ENCODE results near the gene MIS12.

Gene MIS12

GRCh38 chr17:5532581-5532980 is 46.2 kb downstream of the MIS12 start:
- no peaks in the 10 kb centered on the region for H3K9me3 ChIP-seq (ENCODE audit: low read depth, low read length)
- no peak for TF ChIP-seq EZH2 (IDR thresholded peaks at IDR 0.05)
- no peak for TF ChIP-seq POLR2AphosphoS5 (IDR thresholded peaks at IDR 0.05; ENCODE audit: borderline replicate concordance, low read depth, low read length)
- TF ChIP-seq FOXP2 (optimal IDR thresholded peaks at IDR 0.05; ENCODE audit: control extremely low read depth, extremely low read length, insufficient read depth), result no peak
- H3K36me3 ChIP-seq (ENCODE audit: insufficient read depth, low read length), result no peaks in the 10 kb centered on the region

GRCh38 chr17:5533486-5534315 is 47.3 kb downstream of the MIS12 start:
- H3K4me3 ChIP-seq, result no peak overlapping the region
- no peak overlapping the region for H3K9ac ChIP-seq (ENCODE audit: insufficient read length)
- H3K9me3 ChIP-seq (ENCODE audit: low read depth, low read length), result no peaks in the 10 kb centered on the region
- no peak for DNase-seq (ENCODE audit: low read depth, low spot score)
- no peak overlapping the region for H3K27ac ChIP-seq
- TF ChIP-seq EZH2 (IDR thresholded peaks at IDR 0.05) (no peak), POLR2AphosphoS5 (IDR thresholded peaks at IDR 0.05; ENCODE audit: borderline replicate concordance, low read depth, low read length) (no peak), FOXP2 (optimal IDR thresholded peaks at IDR 0.05; ENCODE audit: control extremely low read depth, extremely low read length, insufficient read depth) (no peak)
- H3K36me3 ChIP-seq (ENCODE audit: insufficient read depth, low read length), result no peaks in the 10 kb centered on the region

More at GRCh38 chr17:5532581-5532980, 46.2 kb downstream of the MIS12 start:
- Histone ChIP-seq H3K27ac (no peak overlapping the region), H3K9ac (ENCODE audit: insufficient read length) (no peak overlapping the region), H3K4me3 (no peak overlapping the region)
- DNase-seq (ENCODE audit: low read depth, low spot score), result no peak

- H3K9me3 ChIP-seq (ENCODE audit: low read depth, low read length), result no peaks in the 10 kb centered on the region
- TF ChIP-seq EZH2 (IDR thresholded peaks at IDR 0.05), result no peak
- no peak for TF ChIP-seq FOXP2 (optimal IDR thresholded peaks at IDR 0.05; ENCODE audit: control extremely low read depth, extremely low read length, insufficient read depth)
- no peak for TF ChIP-seq POLR2AphosphoS5 (IDR thresholded peaks at IDR 0.05; ENCODE audit: borderline replicate concordance, low read depth, low read length)
- no peak overlapping the region for H3K9ac ChIP-seq (ENCODE audit: insufficient read length)
- no peak overlapping the region for H3K27ac ChIP-seq
- no peak overlapping the region for H3K4me3 ChIP-seq
- DNase-seq (ENCODE audit: low read depth, low spot score), result no peak
- no peaks in the 10 kb centered on the region for H3K36me3 ChIP-seq (ENCODE audit: insufficient read depth, low read length)
Observed at GRCh38 chr17:5535436-5535835, 49.1 kb downstream of the MIS12 start.

- Histone ChIP-seq H3K9ac (ENCODE audit: insufficient read length) (no peak overlapping the region), H3K4me3 (no peak overlapping the region), H3K9me3 (ENCODE audit: low read depth, low read length) (no peaks in the 10 kb centered on the region), H3K27ac (no peak overlapping the region), H3K36me3 (ENCODE audit: insufficient read depth, low read length) (no peaks in the 10 kb centered on the region)
- DNase-seq (ENCODE audit: low read depth, low spot score), result no peak
- TF ChIP-seq FOXP2 (optimal IDR thresholded peaks at IDR 0.05; ENCODE audit: control extremely low read depth, extremely low read length, insufficient read depth) (no peak), POLR2AphosphoS5 (IDR thresholded peaks at IDR 0.05; ENCODE audit: borderline replicate concordance, low read depth, low read length) (no peak), EZH2 (IDR thresholded peaks at IDR 0.05) (no peak)
Observed at GRCh38 chr17:5536866-5537650, 50.7 kb downstream of the MIS12 start.

GRCh38 chr17:5539286-5539685 is 52.9 kb downstream of the MIS12 start:
- no peak for DNase-seq (ENCODE audit: low read depth, low spot score)
- Histone ChIP-seq H3K36me3 (ENCODE audit: insufficient read depth, low read length) (no peaks in the 10 kb centered on the region), H3K4me3 (no peak overlapping the region), H3K9ac (ENCODE audit: insufficient read length) (no peak overlapping the region), H3K9me3 (ENCODE audit: low read depth, low read length) (no peaks in the 10 kb centered on the region), H3K27ac (no peak overlapping the region)
- no peak for TF ChIP-seq EZH2 (IDR thresholded peaks at IDR 0.05)
- no peak for TF ChIP-seq FOXP2 (optimal IDR thresholded peaks at IDR 0.05; ENCODE audit: control extremely low read depth, extremely low read length, insufficient read depth)
- TF ChIP-seq POLR2AphosphoS5 (IDR thresholded peaks at IDR 0.05; ENCODE audit: borderline replicate concordance, low read depth, low read length), result no peak

- no peak overlapping the region for H3K4me3 ChIP-seq
- H3K36me3 ChIP-seq (ENCODE audit: insufficient read depth, low read length), result no peaks in the 10 kb centered on the region
- no peak for TF ChIP-seq FOXP2 (optimal IDR thresholded peaks at IDR 0.05; ENCODE audit: control extremely low read depth, extremely low read length, insufficient read depth)
- TF ChIP-seq POLR2AphosphoS5 (IDR thresholded peaks at IDR 0.05; ENCODE audit: borderline replicate concordance, low read depth, low read length), result no peak
- no peak for TF ChIP-seq EZH2 (IDR thresholded peaks at IDR 0.05)
- no peak overlapping the region for H3K9ac ChIP-seq (ENCODE audit: insufficient read length)
- DNase-seq (ENCODE audit: low read depth, low spot score), result no peak
- no peaks in the 10 kb centered on the region for H3K9me3 ChIP-seq (ENCODE audit: low read depth, low read length)
- H3K27ac ChIP-seq, result no peak overlapping the region
Observed at GRCh38 chr17:5540321-5540720, 54.0 kb downstream of the MIS12 start.

Data from SK-N-MC (cell line).